KOPT-K1 (cell line): ENCODE measurements around the gene HES6.

ENCODE experiments used
- H3K27ac ChIP-seq: fragments of 200-600 bp; sonication (generic); 2 replicates; pipeline ENCODE4 v1.5.1; 2016; ENCODE audit warnings: antibody characterized with exemption, mild to moderate bottlenecking, low read depth, low read length; ENCODE audit not compliant: poor library complexity, severe bottlenecking
- H3K36me3 ChIP-seq: fragments of 200-600 bp; sonication (generic); 2 replicates; pipeline ENCODE4 v1.5.1; 2017; ENCODE audit warnings: antibody characterized with exemption, mild to moderate bottlenecking, low read length, moderate library complexity; ENCODE audit not compliant: insufficient read depth
- H3K9me3 ChIP-seq: fragments of 200-600 bp; sonication (generic); 2 replicates; pipeline ENCODE4 v1.5.1; 2017; ENCODE audit warnings: antibody characterized with exemption, low read length, mild to moderate bottlenecking; ENCODE audit not compliant: insufficient read depth, poor library complexity, severe bottlenecking

The HES6 gene

GRCh38 chr2:238220274-238220891 lies 19.5 kb downstream of the HES6 start:
- Histone ChIP-seq H3K9me3 (no peaks in the 10 kb centered on the region), H3K36me3 (no peaks in the 10 kb centered on the region), H3K27ac (no peak overlapping the region)

- H3K9me3 ChIP-seq, result no peaks in the 10 kb centered on the region
- no peaks in the 10 kb centered on the region for H3K36me3 ChIP-seq
- no peak overlapping the region for H3K27ac ChIP-seq
Measured at GRCh38 chr2:238216651-238217184, 23.1 kb downstream of the HES6 start.

- no peaks in the 10 kb centered on the region for H3K36me3 ChIP-seq
- no peaks in the 10 kb centered on the region for H3K9me3 ChIP-seq
Measured at GRCh38 chr2:238207006-238207405, 32.8 kb downstream of the HES6 start.

GRCh38 chr2:238203973-238204683 lies 35.7 kb downstream of the HES6 start:
- H3K36me3 ChIP-seq, result peaks cover 6% of the 10 kb centered on the region
- H3K9me3 ChIP-seq, result no peaks in the 10 kb centered on the region
- H3K27ac ChIP-seq, result peak overlapping the region; percentile 86

More at GRCh38 chr2:238207006-238207405, 32.8 kb downstream of the HES6 start:
- no peak overlapping the region for H3K27ac ChIP-seq

DNA sequence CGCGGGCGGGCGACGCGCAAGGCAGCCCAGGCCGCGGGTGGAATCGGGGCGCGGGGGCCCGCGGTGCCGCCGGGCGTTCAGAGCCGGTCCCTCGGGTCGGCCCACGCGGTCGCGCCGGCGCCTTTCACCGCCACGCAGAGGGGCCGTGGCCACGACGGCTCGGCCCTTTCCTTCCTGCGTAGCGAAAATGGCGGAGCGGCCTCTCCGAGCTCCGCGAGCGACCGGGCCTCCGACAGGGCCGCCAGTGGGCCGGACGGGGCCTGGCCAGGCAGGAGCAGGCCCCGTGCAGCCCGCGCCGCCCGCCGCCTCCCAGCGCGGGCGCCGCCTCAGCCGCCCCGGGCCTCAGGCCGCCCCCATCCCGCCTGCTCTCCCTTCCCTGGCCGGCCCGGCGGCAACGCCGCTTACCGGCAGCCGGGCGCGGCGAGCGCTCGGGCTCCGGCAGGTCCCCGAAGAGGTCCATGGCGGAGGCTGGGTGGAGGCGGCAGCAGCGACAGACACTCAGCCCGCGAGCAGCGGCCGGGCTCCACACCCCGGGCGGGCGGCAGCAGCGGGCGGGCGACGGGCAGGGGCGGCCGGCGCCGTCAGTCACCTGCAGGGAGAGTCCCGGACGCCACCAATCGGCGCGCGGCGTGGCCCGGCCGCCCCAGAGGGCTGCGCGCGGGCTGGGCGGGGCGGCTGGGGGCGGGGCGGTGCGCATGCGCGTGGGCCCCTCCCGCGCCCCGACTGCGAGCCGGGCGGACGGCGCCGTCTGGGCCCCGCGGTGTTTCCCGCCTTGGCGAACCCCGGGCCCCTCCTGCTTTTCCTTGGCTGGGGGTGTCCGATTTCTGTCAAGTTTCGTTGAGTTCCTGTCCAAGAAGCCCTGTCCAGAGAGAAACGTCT lies 36.5 kb downstream of the HES6 start, which contains the start of gene ILKAP:
Gene ILKAP (minus strand): TSS at position 602 of the 879 bp plus-strand sequence. CDS start 142 bp downstream, at position 460.
- H3K36me3 ChIP-seq, result peaks cover 6% of the 10 kb centered on the region
- H3K27ac ChIP-seq, result peak within 1 kb of the TSS; percentile 86
- no peaks in the 10 kb centered on the region for H3K9me3 ChIP-seq

DNA sequence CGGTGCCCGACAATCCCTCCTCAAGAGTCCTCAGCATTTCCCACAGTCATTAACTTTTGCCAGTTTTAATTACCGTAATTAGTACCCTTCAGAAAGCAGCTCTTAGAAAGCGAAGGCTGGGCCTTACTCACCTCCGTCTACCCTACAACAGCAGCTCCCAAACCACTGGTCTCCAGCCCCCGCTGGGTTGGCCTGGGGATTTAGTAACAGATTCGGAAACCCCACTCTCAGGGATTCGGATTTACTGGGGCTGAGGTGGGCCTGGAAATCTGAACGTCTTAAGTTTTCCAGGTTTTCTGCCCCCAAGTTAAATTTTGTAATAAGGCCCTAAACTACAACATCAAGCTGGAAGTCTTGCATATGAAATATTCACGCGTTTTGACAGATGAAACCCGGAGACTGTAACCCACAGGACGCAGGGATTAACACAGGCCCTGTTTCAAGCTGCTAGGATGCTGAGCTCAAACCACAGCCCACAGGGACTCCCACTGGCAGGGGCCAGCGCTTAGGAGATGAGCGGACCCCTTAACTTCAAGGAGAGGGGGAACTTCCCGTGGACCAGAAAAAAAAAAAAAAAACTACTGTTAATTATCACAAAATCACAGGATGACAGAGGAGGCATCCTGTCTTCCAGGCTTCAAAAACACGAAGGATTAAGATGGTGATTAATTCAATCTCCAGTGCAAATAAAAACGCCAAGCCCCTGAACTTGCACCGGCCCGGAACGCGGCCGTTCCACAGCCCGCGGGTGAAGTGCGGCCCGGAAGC lies 37.3 kb downstream of the HES6 start:
- no peaks in the 10 kb centered on the region for H3K9me3 ChIP-seq
- H3K36me3 ChIP-seq, result peaks cover 6% of the 10 kb centered on the region
- peak overlapping the region; percentile 86 for H3K27ac ChIP-seq

GRCh38 chr2:238190445-238190844 lies 49.4 kb downstream of the HES6 start:
- peaks cover 94% of the 10 kb centered on the region for H3K36me3 ChIP-seq
- H3K9me3 ChIP-seq, result no peaks in the 10 kb centered on the region
- no peak overlapping the region for H3K27ac ChIP-seq
